Measurements from ENCODE around the gene F10.
A peak's percentile ranks its signal among the peaks of the same experiment; 100 is the strongest.

F10 gene

DNA sequence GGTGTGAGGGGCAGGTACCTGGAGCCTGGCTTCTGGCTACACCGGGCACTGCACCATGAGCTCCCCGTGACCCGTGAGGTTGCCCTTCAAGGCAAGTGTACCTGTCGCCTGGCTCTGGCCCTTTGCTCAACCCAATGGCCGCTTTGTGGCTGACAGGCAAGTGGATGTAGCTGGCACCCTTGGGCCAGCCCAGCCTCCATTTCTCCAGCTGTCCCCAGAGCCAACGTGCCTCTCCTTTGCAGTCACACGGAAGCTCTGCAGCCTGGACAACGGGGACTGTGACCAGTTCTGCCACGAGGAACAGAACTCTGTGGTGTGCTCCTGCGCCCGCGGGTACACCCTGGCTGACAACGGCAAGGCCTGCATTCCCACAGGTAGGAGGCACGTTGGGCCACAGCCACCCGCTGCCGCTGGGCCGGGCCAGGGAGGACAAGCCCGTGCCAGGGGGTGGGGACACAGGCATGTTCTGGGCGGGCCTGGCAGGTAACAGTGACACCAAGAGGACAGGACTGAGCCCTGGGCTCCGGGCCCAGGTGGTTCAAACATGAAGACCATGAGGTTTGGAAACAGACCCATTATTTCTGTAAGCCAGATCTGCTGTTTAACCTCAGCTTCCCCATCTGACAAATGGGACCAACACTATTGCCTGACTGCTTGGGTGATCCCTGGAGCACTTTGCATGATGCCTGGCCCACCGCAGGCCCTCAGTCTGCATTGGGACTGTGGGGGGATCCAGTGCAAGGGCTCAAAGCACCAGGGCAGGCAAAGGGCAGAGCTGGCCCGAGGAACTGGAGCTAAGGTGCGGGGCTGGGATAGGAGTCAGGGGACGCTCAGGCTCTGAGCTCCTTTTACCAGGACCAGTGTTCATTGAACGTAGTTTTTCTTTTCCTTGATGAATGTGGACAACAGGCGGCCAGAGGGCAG is 18.3 kb downstream of the F10 start:
- DNase-seq, result no peak

- no peak for DNase-seq
Measured at GRCh38 chr13:113141601-113141970, 19.0 kb downstream of the F10 start.

GRCh38 chr13:113142876-113143275 is 20.3 kb downstream of the F10 start:
- no peak for DNase-seq

GRCh38 chr13:113143466-113144254 is 21.1 kb downstream of the F10 start:
- no peak for DNase-seq

DNA sequence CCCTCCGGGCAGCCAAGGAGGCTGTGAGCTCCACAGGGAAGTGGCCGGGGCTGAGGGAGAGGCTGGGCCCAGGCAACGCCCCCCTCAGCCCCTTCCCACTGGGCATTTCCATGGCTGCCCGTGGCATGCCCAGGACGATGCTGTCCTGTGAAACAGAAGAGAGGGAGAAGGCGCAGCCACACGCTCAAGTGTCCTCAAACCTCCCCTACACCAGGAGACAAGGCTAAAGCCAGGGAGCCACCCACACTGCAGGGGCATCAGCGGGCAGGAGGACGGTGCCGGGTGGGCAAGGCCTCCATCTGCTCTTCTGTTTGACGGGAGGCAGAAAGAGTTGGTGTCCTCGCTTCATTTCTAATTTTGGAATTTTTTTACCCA is 21.6 kb downstream of the F10 start:
- no peak for DNase-seq

GRCh38 chr13:113145496-113145895 is 22.9 kb downstream of the F10 start:
- no peak for DNase-seq

GRCh38 chr13:113145911-113146598 is 23.5 kb downstream of the F10 start:
- no peak for DNase-seq

GRCh38 chr13:113146750-113147149 is 24.2 kb downstream of the F10 start:
- DNase-seq, result no peak

- no peak for DNase-seq
Measured at GRCh38 chr13:113147206-113147605, 24.6 kb downstream of the F10 start.

- DNase-seq, result no peak
Measured at GRCh38 chr13:113148407-113148806, 25.8 kb downstream of the F10 start.

DNA sequence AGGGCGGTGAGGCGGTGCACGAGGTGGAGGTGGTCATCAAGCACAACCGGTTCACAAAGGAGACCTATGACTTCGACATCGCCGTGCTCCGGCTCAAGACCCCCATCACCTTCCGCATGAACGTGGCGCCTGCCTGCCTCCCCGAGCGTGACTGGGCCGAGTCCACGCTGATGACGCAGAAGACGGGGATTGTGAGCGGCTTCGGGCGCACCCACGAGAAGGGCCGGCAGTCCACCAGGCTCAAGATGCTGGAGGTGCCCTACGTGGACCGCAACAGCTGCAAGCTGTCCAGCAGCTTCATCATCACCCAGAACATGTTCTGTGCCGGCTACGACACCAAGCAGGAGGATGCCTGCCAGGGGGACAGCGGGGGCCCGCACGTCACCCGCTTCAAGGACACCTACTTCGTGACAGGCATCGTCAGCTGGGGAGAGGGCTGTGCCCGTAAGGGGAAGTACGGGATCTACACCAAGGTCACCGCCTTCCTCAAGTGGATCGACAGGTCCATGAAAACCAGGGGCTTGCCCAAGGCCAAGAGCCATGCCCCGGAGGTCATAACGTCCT is 26.4 kb downstream of the F10 start:
- DNase-seq, result no peak

DNA sequence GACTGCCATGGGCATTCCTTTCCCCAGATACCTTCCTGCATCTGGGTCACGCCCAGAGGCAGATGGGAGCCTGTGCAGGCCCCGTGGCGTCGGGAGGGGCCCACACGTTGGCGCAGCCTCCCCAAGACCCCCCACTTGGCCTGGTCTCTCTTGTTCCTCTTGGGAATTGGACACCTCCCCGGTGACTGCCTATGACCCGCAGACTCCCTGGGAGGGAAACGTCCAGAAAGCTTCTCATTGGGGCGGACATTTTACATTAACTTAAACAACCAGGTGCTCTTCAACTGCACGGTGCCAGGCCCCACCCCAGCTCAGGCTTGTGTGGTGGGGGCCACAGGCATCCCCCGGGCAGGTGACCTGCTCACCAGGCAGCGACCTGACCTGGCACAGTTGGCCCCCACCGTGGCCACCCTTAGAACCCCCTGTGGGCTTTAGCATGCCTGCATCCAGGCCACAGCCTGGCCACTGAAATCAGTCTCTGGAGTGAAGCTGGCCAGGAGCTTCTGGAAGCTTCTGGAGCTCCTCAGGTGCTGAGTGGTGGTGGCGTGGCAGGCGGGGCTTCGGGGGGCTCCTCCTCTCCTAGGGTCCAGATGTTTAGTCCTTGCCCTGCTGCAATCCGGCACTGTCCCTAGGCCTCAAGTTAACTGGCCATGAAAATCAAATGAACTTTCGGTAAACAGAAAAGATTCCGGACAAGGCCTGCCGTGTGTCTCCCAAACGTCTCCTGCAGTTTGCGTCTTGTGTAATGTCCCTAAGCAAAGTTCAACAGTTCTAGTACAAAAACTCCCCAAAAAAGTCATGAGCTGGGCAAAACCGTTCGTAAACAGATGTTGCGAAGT is 27.3 kb downstream of the F10 start:
- DNase-seq, result no peak

DNA sequence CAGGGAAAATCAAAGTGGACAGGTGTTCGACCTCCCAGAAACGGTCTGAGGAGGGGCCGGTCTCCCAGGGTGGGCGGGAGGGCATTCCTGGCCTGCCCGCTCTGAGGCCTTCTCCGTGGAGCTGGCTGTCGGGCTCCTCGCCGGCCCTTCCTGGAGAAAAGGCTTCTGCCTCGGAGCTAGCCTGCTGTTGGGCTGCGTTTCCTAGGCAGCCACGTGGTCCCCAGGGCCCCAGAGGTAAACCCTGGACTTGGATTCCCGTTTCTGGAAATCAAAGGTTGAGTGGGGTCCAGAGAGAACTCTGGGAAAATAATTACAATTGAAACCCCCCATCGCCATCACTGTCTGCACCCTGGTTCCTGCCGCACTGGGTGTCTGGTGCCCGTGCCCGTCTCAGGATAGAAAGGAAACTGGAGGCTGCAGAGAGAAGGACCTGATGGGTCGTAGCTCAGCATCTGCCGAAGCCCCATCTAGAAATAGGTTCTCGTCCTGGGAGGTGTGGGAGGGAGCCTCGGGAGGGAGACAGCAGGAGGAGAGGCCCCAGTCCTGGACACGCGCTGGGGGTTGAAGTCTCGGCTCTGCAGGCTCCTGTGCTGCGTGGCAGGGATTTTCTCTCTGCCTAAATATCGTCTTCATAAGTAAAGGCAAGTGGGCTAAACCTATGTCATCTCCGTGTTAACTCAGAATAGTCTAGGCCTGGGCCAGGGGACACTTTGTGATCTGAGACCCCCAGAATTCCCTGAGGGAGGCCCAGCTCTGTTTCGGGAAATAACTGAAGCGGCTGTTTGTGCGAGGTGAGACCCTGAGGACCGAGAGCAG is 28.2 kb downstream of the F10 start:
- no peak for DNase-seq

DNA sequence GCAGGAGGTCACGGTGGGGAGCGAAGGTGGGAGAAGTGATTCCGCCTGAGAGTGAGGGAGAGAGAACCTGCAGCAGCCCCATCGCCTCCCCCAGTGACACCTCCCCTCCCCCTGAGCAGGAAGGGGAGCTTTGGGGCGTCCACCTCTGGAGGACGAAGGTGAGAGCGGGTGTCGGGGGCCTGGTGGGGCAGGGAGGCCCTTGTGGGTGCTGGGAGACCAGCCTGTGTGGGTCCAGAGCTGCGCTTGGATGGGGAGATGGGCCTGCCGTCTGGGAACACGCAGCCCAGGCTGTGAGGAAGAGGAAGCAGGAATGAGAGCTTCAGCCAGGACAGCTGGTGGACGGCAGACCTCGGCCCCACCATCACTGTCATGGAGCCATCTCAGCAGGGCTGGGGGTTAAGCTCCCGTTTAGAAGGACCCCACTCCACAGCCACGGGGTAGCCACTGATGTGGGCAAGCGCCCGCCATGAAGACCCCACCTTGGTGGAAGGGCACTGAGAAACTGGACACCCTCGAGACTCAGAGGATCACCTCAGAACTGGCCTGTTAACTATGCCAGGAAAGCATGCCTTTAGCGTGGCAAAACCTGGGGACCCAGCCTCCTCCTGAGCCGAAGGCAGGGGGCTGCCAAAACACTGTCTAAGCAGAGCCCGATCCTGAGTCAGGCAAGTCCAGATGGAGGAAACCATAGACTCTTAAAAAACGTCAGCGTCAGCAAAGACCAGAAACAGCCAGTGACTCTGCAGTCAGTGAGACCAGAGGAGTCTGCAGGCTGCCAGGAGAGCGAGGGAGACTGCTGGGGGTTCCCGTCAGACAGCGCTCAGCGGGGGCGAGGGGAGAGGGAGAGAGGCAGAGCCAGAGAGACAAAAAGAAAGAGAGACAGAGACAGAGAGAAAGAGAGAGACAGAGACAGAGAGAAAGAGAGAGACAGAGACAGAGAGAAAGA is 29.4 kb downstream of the F10 start:
- no peak for DNase-seq

DNA sequence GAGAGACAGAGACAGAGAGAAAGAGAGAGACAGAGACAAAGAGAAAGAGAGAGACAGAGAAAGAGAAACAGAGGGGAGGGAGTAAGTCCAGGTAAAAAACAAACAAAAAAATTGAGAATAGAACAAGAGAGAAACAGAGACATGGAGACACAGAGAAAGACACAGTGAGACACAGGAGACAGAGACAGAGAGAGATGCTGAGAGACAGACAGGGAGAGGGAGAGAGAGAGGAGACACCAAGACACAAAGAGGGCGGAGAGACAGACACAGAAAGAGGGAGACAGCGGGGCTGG is 30.0 kb downstream of the F10 start:
- DNase-seq, result no peak

DNA sequence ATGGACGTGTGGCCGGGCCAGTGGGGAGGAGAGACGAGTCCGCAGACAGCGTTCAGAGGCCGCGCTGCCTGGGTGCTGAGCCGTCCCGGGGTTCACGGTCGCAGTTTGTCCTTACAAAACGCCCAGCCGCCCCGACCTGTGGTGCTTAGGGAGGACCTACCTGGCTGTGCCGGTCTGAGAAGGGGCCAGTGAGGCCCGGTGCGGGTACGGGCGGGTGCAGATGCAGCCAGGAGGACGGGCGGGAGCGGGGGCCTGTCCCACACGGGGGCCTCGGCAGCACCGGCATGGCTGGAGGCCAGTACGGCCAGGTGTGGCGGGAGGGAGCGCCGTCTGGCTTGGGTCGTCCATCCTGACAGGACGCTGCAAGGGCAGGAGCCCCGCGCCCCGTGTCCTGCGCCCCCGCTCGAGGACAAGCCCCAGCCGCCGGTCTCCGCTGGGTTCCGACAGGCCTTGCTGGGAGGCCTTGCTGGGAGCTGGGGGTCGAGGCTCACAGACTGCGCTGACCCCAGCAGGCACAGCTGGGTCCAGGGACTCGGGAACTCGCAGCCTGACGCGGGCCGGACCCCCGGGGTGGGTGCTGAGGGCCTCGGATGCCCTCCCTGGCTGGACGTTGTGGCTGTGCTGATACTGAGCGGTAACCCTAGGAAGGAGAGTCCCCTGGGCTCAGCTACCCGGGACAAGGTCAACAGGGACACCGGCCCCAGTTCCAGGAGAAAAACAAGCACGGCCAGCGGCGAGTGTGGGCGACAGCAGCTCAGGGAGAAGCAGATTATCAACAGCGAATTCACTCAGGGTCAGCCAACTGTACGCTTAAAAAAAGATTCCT is 30.6 kb downstream of the F10 start:
- no peak for DNase-seq

GRCh38 chr13:113153810-113154748 is 31.5 kb downstream of the F10 start:
- peak; percentile 47 to 49 for DNase-seq

GRCh38 chr13:113155201-113155600 is 32.6 kb downstream of the F10 start:
- DNase-seq, result no peak

Data from stimulated activated CD4-positive, alpha-beta T cell treated with anti-CD3 and anti-CD28 coated beads, Interleukin-2, amount 100 ng/mL, for 48 hours (primary cell).